GM18870 (cell line): ENCODE data around the gene HOXA5.

Source experiments
- ATAC-seq: cut with Tn5 transposase; IDR thresholded peaks from one replicate; pipeline ENCODE4 v1.9.1; 2021; ENCODE audit warnings: moderate library complexity; ENCODE audit not compliant: unreplicated experiment

HOXA5 gene

GRCh38 chr7:27149842-27150567, 6.5 kb upstream of the HOXA5 start:
- ATAC-seq, result no peak

- ATAC-seq, result no peak
Measured at GRCh38 chr7:27148756-27149641, 5.5 kb upstream of the HOXA5 start.

GRCh38 chr7:27148031-27148755, 4.7 kb upstream of the HOXA5 start:
- ATAC-seq, result no peak

GRCh38 chr7:27147199-27148030, 3.9 kb upstream of the HOXA5 start, which contains the start of gene HOXA6:
Gene HOXA6, minus strand, starts transcription at chr7:27147774. Its CDS starts 25 bp downstream, at chr7:27147749.
- ATAC-seq, result no peak

GRCh38 chr7:27146491-27147198, 3.2 kb upstream of the HOXA5 start:
- ATAC-seq, result no peak

- no peak for ATAC-seq
Measured at GRCh38 chr7:27145914-27146412, 2.5 kb upstream of the HOXA5 start.

- no peak for ATAC-seq
Measured at GRCh38 chr7:27145165-27145913, 1.9 kb upstream of the HOXA5 start.

GRCh38 chr7:27144781-27145164, 1.3 kb upstream of the HOXA5 start:
- no peak for ATAC-seq

- ATAC-seq, result no peak
Measured at GRCh38 chr7:27143950-27144780, 684 bp upstream of the HOXA5 start.

- ATAC-seq, result no peak
Measured at GRCh38 chr7:27142580-27143022, 880 bp downstream of the HOXA5 start.

- ATAC-seq, result no peak
Measured at GRCh38 chr7:27141923-27142579, 1.4 kb downstream of the HOXA5 start.

GRCh38 chr7:27141137-27141922, 2.2 kb downstream of the HOXA5 start:
- no peak for ATAC-seq

GRCh38 chr7:27140126-27140857, 3.2 kb downstream of the HOXA5 start:
- no peak for ATAC-seq

GRCh38 chr7:27139334-27140125, 4.0 kb downstream of the HOXA5 start:
- ATAC-seq, result no peak

- no peak for ATAC-seq
Measured at GRCh38 chr7:27138985-27139333, 4.5 kb downstream of the HOXA5 start.
